Measurements from ENCODE around the gene PIM2.

Gene PIM2

DNA sequence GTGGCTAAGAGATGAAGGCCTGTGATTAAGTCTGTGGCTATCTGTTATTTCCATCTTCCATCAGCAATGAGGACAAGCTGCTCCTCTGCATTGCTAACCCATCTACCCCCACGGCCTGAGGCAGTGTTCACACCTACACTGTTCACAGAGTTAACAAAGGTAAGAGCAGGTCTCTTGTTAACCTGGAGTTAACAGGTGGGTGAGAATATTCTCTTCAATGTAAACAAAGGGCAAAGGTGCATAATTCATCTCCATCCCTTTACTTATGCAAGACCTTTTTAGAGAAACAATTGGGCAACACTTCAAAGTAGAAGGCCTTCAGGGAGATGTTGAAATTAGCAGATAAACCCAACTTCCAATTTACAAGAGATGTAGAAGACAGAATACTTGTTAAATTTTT is 10.2 kb downstream of the PIM2 start:
- DNase-seq (ENCODE audit: low spot score), result no peak
- in situ Hi-C loops (cut with MboI; ENCODE audit: low pct_unique_long_range_greater_than_20kb, low sequenced_read_pairs, unreplicated experiment), result no loop called here
- TF ChIP-seq, protein P1, sequence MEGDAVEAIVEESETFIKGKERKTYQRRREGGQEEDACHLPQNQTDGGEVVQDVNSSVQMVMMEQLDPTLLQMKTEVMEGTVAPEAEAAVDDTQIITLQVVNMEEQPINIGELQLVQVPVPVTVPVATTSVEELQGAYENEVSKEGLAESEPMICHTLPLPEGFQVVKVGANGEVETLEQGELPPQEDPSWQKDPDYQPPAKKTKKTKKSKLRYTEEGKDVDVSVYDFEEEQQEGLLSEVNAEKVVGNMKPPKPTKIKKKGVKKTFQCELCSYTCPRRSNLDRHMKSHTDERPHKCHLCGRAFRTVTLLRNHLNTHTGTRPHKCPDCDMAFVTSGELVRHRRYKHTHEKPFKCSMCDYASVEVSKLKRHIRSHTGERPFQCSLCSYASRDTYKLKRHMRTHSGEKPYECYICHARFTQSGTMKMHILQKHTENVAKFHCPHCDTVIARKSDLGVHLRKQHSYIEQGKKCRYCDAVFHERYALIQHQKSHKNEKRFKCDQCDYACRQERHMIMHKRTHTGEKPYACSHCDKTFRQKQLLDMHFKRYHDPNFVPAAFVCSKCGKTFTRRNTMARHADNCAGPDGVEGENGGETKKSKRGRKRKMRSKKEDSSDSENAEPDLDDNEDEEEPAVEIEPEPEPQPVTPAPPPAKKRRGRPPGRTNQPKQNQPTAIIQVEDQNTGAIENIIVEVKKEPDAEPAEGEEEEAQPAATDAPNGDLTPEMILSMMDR (IDR thresholded peaks at IDR 0.05; ENCODE audit: extremely low read depth, insufficient read depth, missing control alignments), result no peak

DNA sequence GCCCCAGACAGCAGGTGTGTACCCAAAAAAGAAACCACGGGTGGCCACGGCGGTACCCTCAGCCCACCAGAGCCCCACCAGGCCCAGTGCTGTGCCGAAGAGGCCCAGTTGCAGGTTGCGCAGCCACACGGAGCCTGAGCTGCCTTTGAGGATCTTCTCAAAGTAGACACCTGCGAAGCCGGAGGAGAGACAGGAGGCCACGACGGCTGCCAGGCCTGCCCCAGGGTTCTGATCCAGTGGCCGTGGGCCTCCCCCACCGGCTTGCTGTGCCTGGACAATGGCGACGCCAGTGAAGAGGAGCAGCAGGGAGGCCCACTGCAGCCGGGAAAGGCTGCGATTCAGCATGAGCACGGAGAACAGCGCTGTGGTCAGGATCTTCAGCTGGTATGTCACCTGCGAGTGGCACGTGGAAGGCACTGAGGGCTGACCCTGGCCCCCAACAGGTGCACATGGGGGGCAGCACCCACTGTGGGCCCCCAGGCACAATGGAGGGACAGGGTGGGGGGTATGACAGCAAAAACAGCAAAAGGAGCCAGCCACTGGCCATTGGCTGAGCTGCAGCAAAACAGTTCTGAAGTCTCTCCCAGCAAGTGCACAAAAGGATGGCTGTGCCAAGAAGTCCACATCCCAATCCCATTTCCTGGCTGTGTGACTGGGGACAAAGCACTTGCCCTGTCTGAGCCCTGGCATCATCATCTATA is 13.6 kb downstream of the PIM2 start:
- TF ChIP-seq, protein P1 (IDR thresholded peaks at IDR 0.05; ENCODE audit: extremely low read depth, insufficient read depth, missing control alignments), result no peak
- in situ Hi-C loops (cut with MboI; ENCODE audit: low pct_unique_long_range_greater_than_20kb, low sequenced_read_pairs, unreplicated experiment), result no loop called here
- no peak for DNase-seq (ENCODE audit: low spot score)

DNA sequence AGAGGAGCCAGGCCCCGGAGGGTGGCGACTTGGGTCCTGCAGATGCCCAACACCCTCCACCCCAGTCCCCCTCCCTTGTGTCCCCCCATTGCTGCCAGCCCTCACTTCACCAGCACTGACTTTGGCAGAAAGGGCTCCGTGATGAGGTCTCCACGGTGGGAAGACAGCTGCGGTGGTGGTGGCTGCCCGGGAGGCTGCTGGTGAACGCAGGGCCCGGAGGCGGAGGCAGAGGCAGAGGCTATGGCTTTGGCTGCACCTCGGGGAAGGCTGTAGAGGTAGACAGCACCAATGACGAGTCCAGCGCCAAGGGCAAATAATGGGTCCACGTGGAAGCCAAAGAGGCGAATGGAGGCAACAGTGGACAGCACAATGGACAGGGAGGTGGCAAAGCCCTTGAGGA is 14.2 kb downstream of the PIM2 start:
- TF ChIP-seq, protein P1 (IDR thresholded peaks at IDR 0.05; ENCODE audit: extremely low read depth, insufficient read depth, missing control alignments), result no peak
- no peak for DNase-seq (ENCODE audit: low spot score)
- in situ Hi-C loops (cut with MboI; ENCODE audit: low pct_unique_long_range_greater_than_20kb, low sequenced_read_pairs, unreplicated experiment), result no loop called here

DNA sequence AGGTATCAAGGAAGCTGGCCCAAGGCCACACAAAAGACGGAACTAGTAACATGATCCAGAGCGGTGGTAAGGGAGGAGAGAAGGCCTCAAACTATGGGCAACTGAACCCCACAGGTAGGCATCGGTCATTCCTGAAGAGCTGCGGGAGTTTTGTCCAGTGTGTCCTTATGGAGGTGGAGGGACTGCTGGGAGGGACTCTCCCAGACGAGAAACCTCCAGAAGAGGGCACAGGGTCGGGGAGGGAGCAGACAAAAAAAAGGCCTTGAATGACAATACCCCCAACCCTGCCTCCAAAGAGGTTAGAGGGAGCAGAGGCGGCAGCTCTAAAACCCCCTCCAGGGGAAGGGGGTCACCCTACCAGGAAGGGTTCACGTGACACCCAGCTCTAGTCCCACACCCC is 14.6 kb downstream of the PIM2 start:
- no peak for DNase-seq (ENCODE audit: low spot score)
- TF ChIP-seq, protein P1 (IDR thresholded peaks at IDR 0.05; ENCODE audit: extremely low read depth, insufficient read depth, missing control alignments), result no peak
- in situ Hi-C loops (cut with MboI; ENCODE audit: low pct_unique_long_range_greater_than_20kb, low sequenced_read_pairs, unreplicated experiment), result no loop called here

DNA sequence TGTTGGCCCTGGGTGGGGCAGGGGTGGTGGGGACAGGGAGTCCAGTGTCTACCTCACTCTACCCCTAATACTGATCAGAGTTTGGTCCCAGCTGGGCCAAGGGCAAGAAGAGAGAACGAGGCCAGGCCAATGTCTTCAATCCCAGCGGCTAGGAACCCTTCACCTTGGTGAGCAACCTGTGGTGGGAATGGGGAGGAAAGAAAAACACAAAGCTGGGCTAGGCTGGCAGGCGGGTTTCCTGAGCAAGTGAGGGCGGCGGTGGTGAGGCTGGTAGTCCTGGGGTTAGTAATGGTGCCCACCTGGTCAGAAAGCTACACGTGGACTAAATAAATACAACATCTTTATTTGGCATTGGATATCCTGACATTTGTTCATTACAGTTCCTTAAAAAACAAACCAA is 15.5 kb downstream of the PIM2 start:
- TF ChIP-seq, protein P1 (IDR thresholded peaks at IDR 0.05; ENCODE audit: extremely low read depth, insufficient read depth, missing control alignments), result no peak
- DNase-seq (ENCODE audit: low spot score), result no peak
- in situ Hi-C loops (cut with MboI; ENCODE audit: low pct_unique_long_range_greater_than_20kb, low sequenced_read_pairs, unreplicated experiment), result no loop called here

DNA sequence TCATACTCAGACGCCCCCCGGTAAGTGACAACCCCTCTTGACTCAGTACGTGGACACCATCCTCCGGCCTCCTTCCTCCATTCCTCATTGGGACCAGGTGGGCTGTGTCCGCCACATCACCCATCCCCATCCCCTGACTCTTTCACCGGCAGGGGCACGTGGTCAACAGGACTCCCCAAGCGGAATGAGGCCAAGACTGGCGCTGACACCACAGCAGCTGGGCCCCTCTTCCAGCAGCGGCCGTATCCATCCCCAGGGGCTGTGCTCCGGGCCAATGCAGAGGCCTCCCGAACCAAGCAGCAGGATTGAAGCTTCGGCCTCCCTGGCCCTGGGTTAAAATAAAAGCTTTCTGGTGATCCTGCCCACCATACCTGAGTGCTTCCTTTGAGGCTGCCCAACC is 16.0 kb downstream of the PIM2 start:
- TF ChIP-seq, protein P1 (IDR thresholded peaks at IDR 0.05; ENCODE audit: extremely low read depth, insufficient read depth, missing control alignments), result no peak
- in situ Hi-C loops (cut with MboI; ENCODE audit: low pct_unique_long_range_greater_than_20kb, low sequenced_read_pairs, unreplicated experiment), result no loop called here
- DNase-seq (ENCODE audit: low spot score), result no peak

Measured in GM13977 (cell line).